Smooth muscle cell (in vitro differentiated cells): ENCODE results near the gene CDK3. TPM values are rescaled to one million over a fixed set of nuclear protein-coding genes. Genes with fewer than 3 reads are reported as not detected.
"Not testable (repeated sequence)": the region's sequence is repeated elsewhere in the genome, so short reads cannot be mapped to it uniquely, and the experiment has no call there.

Source experiments
- DNase-seq: peaks from one replicate; lab custom pipeline; 2025; ENCODE audit not compliant: unreplicated experiment; lab: John Stamatoyannopoulos, UW
- H2AFZ ChIP-seq: fragments of 200-600 bp; sonication (generic); 2 replicates; pipeline ENCODE4 v1.6.0; 2016; ENCODE audit warnings: antibody characterized with exemption, low read depth, mild to moderate bottlenecking
- H3F3A ChIP-seq: fragments of 200-600 bp; sonication (generic); 2 replicates; pipeline ENCODE4 v1.6.0; 2017; ENCODE audit warnings: antibody characterized with exemption, low read depth
- H3K27ac ChIP-seq: fragments of 200-600 bp; sonication (generic); 2 replicates; pipeline ENCODE4 v1.5.1; 2016; ENCODE audit warnings: low read depth, mild to moderate bottlenecking
- H3K27me3 ChIP-seq: fragments of 200-600 bp; sonication (generic); 2 replicates; pipeline ENCODE4 v1.6.1; 2016; ENCODE audit warnings: low read depth, mild to moderate bottlenecking
- H3K36me3 ChIP-seq: fragments of 200-600 bp; sonication (generic); 2 replicates; pipeline ENCODE4 v1.5.1; 2016; ENCODE audit warnings: low read depth
- H3K4me1 ChIP-seq: fragments of 200-600 bp; sonication (generic); 2 replicates; pipeline ENCODE4 v1.5.1; 2016; ENCODE audit warnings: low read depth
- H3K4me2 ChIP-seq: fragments of 200-600 bp; sonication (generic); 2 replicates; pipeline ENCODE4 v1.6.0; 2016; ENCODE audit warnings: mild to moderate bottlenecking
- H3K4me3 ChIP-seq: fragments of 200-600 bp; sonication (generic); 2 replicates; pipeline ENCODE4 v1.5.1; 2016; ENCODE audit warnings: mild to moderate bottlenecking
- H3K79me2 ChIP-seq: fragments of 200-600 bp; sonication (generic); 2 replicates; pipeline ENCODE4 v1.6.0; 2016; ENCODE audit warnings: low read depth, mild to moderate bottlenecking
- H3K9ac ChIP-seq: fragments of 200-600 bp; sonication (generic); 2 replicates; pipeline ENCODE4 v1.6.0; 2016; ENCODE audit warnings: low read depth
- H3K9me3 ChIP-seq: fragments of 200-600 bp; sonication (generic); replicated peaks from 2 replicates; pipeline ENCODE4 v1.5.1; 2016; ENCODE audit warnings: low read depth
- H4K20me1 ChIP-seq: fragments of 200-600 bp; sonication (generic); 2 replicates; pipeline ENCODE4 v1.6.0; 2016; ENCODE audit warnings: low read depth
- CTCF ChIP-seq: fragments of 200-600 bp; sonication (generic); IDR thresholded peaks from 2 replicates; pipeline ENCODE4 v1.5.1; 2017; ENCODE audit warnings: borderline replicate concordance, mild to moderate bottlenecking, antibody characterized with exemption; ENCODE audit not compliant: insufficient read depth, poor library complexity, severe bottlenecking
- WGBS: methylation state at CpG from one replicate; pipeline ENCODE4 v1.1.7; 2016; ENCODE audit warnings: low lambda C conversion rate; 5-methylcytosine and 5-hydroxymethylcytosine counted together
- polyA plus RNA-seq: library from polyadenylated mRNA; unstranded; fragments of >200 nt; fragmentation: Nextera tagmentation; extraction: Ambion mirVana; gene quantifications from 2 replicates; pipeline ENCODE4 v1.2.1, GENCODE V29; 2016
- total RNA-seq: library from RNA; depleted of rRNA; stranded (reverse); fragments of >200 nt; gene quantifications from 2 replicates; pipeline ENCODE4 v1.2.3, GENCODE V29; 2014

Gene CDK3
- total and polyA plus RNA-seq, 2 experiments from 2014 or later: 1.0 to 3.9 TPM

- TF ChIP-seq CTCF: no peak
- DNase-seq: no peak
- 96% methylated on average over 11 of the region's 11 CpGs for WGBS
These were observed 40.7 kb upstream of the CDK3 start for GRCh38 chr17:75959839-75960511.

GRCh38 chr17:75965468-75965867 is 35.2 kb upstream of the CDK3 start:
- H4K20me1 ChIP-seq: peaks cover 95% of the 10 kb centered on the region
- H3K27ac ChIP-seq: no peak overlapping the region
- 92% methylated on average over 6 of the region's 6 CpGs for WGBS
- no peaks in the 10 kb centered on the region for H3K36me3 ChIP-seq
- no peaks in the 10 kb centered on the region for H3K27me3 ChIP-seq
- H2AFZ ChIP-seq: no peak overlapping the region
- no peaks in the 10 kb centered on the region for H3K4me1 ChIP-seq
- DNase-seq: no peak
- H3K9me3 ChIP-seq: no peaks in the 10 kb centered on the region
- H3K79me2 ChIP-seq: peaks cover 89% of the 10 kb centered on the region
- TF ChIP-seq CTCF: no peak
- no peak overlapping the region for H3K4me2 ChIP-seq
- peaks cover 4% of the 10 kb centered on the region for H3F3A ChIP-seq
- H3K9ac ChIP-seq: no peak overlapping the region
- no peak overlapping the region for H3K4me3 ChIP-seq

More at GRCh38 chr17:75959839-75960511, 40.7 kb upstream of the CDK3 start:
- Histone ChIP-seq H3K79me2 (peaks cover 72% of the 10 kb centered on the region), H3K9me3 (no peaks in the 10 kb centered on the region), H3K4me2 (no peak overlapping the region), H3K27me3 (no peaks in the 10 kb centered on the region), H4K20me1 (peaks cover 84% of the 10 kb centered on the region), H3K27ac (no peak overlapping the region), H3K4me1 (peaks cover 4% of the 10 kb centered on the region), H3K4me3 (no peak overlapping the region), H3F3A (peaks cover 4% of the 10 kb centered on the region), H2AFZ (no peak overlapping the region), H3K9ac (no peak overlapping the region), H3K36me3 (peaks cover 14% of the 10 kb centered on the region)

- not testable (repeated sequence) for H3K9ac ChIP-seq, H3K27me3 ChIP-seq, DNase-seq, H3K4me2 ChIP-seq, H2AFZ ChIP-seq, H3K9me3 ChIP-seq, H3K4me1 ChIP-seq, H3K4me3 ChIP-seq, H3K27ac ChIP-seq, H3F3A ChIP-seq, H3K36me3 ChIP-seq
- Histone ChIP-seq H3K79me2 (peaks cover 91% of the 10 kb centered on the region), H4K20me1 (peaks cover 95% of the 10 kb centered on the region)
- 95% methylated on average over 10 of the region's 10 CpGs for WGBS
These were observed 31.6 kb upstream of the CDK3 start for GRCh38 chr17:75969044-75969443.

- Histone ChIP-seq H3K4me2 (no peak overlapping the region), H3F3A (peaks cover 4% of the 10 kb centered on the region), H3K27me3 (no peaks in the 10 kb centered on the region), H3K9ac (no peak overlapping the region), H3K36me3 (no peaks in the 10 kb centered on the region), H3K4me3 (no peak overlapping the region), H2AFZ (no peak overlapping the region), H3K79me2 (peaks cover 91% of the 10 kb centered on the region), H3K4me1 (no peaks in the 10 kb centered on the region), H4K20me1 (peaks cover 93% of the 10 kb centered on the region), H3K27ac (no peak overlapping the region), H3K9me3 (no peaks in the 10 kb centered on the region)
- DNase-seq: no peak
- WGBS: 81% methylated on average over 4 of the region's 4 CpGs
- no peak for TF ChIP-seq CTCF
These were observed 30.6 kb upstream of the CDK3 start for GRCh38 chr17:75970011-75970523.
